ENCODE results near the gene RNF208. TPM values are rescaled to one million over a fixed set of nuclear protein-coding genes. Genes with fewer than 3 reads are reported as not detected.

RNF208 gene
- total and polyA plus RNA-seq, 2 donors (not counting 3 experiments of a cell fraction or from before 2014, with no cell fraction given) = 1.3 to 4.8 TPM

DNA sequence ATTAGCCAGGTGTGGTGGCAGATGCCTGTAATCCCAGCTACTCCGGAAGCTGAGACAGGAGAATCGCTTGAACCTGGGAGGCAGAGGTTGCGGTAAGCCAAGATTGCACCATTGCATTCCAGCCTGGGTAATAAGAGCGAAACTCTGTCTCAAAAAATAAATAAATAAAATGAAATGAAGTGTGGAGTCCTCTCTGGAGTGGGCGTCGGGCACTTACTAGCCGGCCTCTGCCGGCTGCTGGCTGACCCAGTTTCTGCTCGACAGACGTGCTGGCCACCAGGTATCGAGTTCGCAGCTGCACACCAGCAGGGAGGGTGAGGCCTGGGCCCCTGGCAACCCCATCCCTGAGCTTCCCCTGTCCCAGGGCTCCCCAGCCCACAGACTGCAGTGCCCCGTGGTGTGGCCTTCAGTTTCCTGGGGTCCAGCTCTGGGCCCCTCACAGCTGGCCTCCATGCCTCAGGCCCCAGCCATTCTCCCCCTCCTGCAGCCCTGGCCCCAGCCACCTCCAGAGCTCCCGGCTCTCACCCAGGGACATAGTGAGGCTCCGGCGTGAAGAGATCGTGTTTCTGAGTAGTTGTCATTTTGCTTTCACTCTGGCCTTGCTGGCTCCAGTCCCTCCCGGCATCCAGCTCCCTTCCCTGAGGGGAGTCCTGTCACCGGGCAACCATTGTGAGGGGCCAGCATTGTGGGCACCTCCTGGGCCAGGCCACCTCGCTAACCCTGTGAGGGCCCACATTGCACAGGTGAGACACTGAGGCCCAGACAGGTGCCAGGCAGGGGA, 25.3 kb upstream of the RNF208 start:
- no peak overlapping the region for H3K27ac ChIP-seq (ENCODE audit: insufficient read depth, low read depth, low read length)
- no peak overlapping the region for H3K9ac ChIP-seq (replicated peaks; ENCODE audit: extremely low read depth, insufficient read depth, low read length)
- DNase-seq (ENCODE audit: low read depth, low spot score) = no peak
- POLR2A ChIA-PET = no interaction called here
- no peak overlapping the region for H3K4me3 ChIP-seq (replicated peaks in 1 of 3; ENCODE audit: insufficient read depth in 1 of 3, low read depth in 1 of 3, low read length in 3 of 3)
- H3K9me1 ChIP-seq (replicated peaks; ENCODE audit: control insufficient read depth, extremely low read depth, insufficient read depth, low read length) = no peaks in the 10 kb centered on the region
- dilution Hi-C loops (cut with MboI; ENCODE audit: extremely low pct_ligation_motif_present, low sequenced_read_pairs) = no loop called here
- H3K36me3 ChIP-seq (ENCODE audit: control insufficient read depth in 2 of 2, extremely low read depth in 1 of 2, insufficient read depth in 2 of 2, low read length in 2 of 2) = peaks cover 6 to 16% of the 10 kb centered on the region in 2 experiments
- no peaks in the 10 kb centered on the region for H3K9me3 ChIP-seq (replicated peaks; ENCODE audit: control insufficient read depth, insufficient read depth, low read length)
- no peak for FAIRE-seq
- H3K4me1 ChIP-seq (ENCODE audit: control insufficient read depth, extremely low read depth, insufficient read depth, low read length) = peaks cover 12% of the 10 kb centered on the region
- no peak overlapping the region for H2AFZ ChIP-seq (ENCODE audit: low read depth, low read length)
- no peak overlapping the region for H3K4me2 ChIP-seq (ENCODE audit: insufficient read depth, low read length)
- peaks cover 13% of the 10 kb centered on the region for H3K79me2 ChIP-seq (ENCODE audit: control insufficient read depth, insufficient read depth, low read length)
- H3K27me3 ChIP-seq (ENCODE audit: control insufficient read depth in 2 of 2, insufficient read depth in 2 of 2, low read length in 2 of 2) = no peaks in the 10 kb centered on the region
- BruUV-seq (replicated peaks) = no TSS peak
- no peaks in the 10 kb centered on the region for H4K20me1 ChIP-seq (replicated peaks; ENCODE audit: control insufficient read depth, extremely low read depth, insufficient read depth, low read length)
- CTCF ChIA-PET = interaction anchor here (1.1 to 1.6 kb wide), 3 partner anchors 11 to 14 kb away, joined by 3 to 9 read pairs (median 7); no protein-coding TSS in a partner anchor
- TF ChIP-seq MYC (IDR thresholded peaks at IDR 0.05; ENCODE audit: low read depth, low read length) (no peak), JUN (IDR thresholded peaks at IDR 0.05; ENCODE audit: borderline replicate concordance, insufficient read depth, insufficient read length, low read depth) (no peak), POLR2AphosphoS5 (IDR thresholded peaks at IDR 0.05; ENCODE audit: insufficient read depth, low read depth, low read length) (no peak), FOS (IDR thresholded peaks at IDR 0.05; ENCODE audit: borderline replicate concordance, insufficient read depth, low read length) (no peak), MAX (IDR thresholded peaks at IDR 0.05; ENCODE audit: insufficient read depth, insufficient read length) (no peak), GATA2 (IDR thresholded peaks at IDR 0.05; ENCODE audit: insufficient read depth, insufficient read length, low read depth, low read length) (no peak), EZH2 (IDR thresholded peaks at IDR 0.05; ENCODE audit: borderline replicate concordance, low read depth, low read length, severe bottlenecking) (no peak), POLR2A (IDR thresholded peaks at IDR 0.05; ENCODE audit: low read depth, low read length) (no peak)
- TF ChIP-seq, protein P1, sequence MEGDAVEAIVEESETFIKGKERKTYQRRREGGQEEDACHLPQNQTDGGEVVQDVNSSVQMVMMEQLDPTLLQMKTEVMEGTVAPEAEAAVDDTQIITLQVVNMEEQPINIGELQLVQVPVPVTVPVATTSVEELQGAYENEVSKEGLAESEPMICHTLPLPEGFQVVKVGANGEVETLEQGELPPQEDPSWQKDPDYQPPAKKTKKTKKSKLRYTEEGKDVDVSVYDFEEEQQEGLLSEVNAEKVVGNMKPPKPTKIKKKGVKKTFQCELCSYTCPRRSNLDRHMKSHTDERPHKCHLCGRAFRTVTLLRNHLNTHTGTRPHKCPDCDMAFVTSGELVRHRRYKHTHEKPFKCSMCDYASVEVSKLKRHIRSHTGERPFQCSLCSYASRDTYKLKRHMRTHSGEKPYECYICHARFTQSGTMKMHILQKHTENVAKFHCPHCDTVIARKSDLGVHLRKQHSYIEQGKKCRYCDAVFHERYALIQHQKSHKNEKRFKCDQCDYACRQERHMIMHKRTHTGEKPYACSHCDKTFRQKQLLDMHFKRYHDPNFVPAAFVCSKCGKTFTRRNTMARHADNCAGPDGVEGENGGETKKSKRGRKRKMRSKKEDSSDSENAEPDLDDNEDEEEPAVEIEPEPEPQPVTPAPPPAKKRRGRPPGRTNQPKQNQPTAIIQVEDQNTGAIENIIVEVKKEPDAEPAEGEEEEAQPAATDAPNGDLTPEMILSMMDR (IDR thresholded peaks at IDR 0.05; ENCODE audit: extremely low read depth in 1 of 2, insufficient read depth in 1 of 2, low read depth in 1 of 2, low read length in 2 of 2) = no peak
- intact Hi-C loops (cut with micrococcal nuclease) = no loop called here

Measured in endothelial cell of umbilical vein (primary cell).